Measurements from ENCODE around the gene CCR7.

DNA sequence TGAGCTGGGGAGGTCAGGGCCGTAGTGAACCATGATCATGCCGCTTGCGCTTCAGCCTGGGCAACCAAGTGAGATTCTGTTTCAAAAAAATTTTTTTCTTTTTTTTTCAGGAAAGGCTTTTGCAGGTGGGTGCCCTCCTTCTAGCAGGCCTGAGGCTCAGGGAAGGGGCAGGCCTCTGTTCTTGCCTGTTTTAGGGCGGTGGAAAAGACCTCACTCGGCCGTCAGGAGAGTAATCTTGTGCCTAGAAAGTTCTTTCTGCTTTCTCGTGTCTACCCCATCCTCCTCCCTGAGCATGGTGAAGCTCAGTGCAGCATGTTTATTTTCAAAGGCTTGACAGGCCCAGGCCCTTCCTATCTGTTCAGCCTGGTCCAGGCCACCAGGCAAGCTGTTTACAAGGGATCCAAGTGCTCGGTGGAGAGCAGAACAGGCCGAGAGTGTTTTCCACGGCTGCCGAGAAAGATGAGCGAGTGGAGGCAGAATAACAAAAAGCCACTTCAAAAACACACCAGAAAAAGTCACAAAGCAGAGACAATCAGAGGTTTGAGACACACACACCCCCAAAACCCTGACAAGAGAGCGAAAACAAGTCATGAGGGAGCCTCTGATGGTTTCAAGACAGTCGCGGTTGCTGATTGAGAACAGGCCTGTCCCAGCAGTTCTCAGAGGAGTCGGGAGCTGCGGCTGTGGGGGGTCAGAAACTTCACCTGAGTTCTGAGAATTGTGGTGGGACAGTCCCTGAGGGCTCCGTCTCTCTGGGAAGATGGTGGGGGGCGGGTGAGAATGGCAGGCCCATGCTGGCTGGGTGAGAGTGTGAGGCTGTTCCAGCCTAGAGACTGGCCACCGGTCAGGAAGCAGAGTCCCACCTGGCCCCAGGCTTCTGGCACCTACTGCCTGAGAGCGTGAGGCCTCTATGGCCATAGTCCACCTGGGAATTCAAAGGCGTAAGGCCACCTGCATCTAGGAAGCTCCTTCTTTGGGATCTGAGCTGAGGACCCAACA, 37.5 kb upstream of the CCR7 start:
- TF ChIP-seq, protein P1, sequence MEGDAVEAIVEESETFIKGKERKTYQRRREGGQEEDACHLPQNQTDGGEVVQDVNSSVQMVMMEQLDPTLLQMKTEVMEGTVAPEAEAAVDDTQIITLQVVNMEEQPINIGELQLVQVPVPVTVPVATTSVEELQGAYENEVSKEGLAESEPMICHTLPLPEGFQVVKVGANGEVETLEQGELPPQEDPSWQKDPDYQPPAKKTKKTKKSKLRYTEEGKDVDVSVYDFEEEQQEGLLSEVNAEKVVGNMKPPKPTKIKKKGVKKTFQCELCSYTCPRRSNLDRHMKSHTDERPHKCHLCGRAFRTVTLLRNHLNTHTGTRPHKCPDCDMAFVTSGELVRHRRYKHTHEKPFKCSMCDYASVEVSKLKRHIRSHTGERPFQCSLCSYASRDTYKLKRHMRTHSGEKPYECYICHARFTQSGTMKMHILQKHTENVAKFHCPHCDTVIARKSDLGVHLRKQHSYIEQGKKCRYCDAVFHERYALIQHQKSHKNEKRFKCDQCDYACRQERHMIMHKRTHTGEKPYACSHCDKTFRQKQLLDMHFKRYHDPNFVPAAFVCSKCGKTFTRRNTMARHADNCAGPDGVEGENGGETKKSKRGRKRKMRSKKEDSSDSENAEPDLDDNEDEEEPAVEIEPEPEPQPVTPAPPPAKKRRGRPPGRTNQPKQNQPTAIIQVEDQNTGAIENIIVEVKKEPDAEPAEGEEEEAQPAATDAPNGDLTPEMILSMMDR (IDR thresholded peaks at IDR 0.05) = no peak
- no peak for TF ChIP-seq KDM5A (IDR thresholded peaks at IDR 0.05)
- TF ChIP-seq CHD2 (IDR thresholded peaks at IDR 0.05; ENCODE audit: low read length, partially characterized antibody) = no peak
- TF ChIP-seq POLR2AphosphoS2 (conservative IDR thresholded peaks at IDR 0.05; ENCODE audit: low read length) = no peak
- TF ChIP-seq ESRRA (IDR thresholded peaks at IDR 0.05; ENCODE audit: borderline replicate concordance, low read length) = no peak
- TF ChIP-seq, protein P2, sequence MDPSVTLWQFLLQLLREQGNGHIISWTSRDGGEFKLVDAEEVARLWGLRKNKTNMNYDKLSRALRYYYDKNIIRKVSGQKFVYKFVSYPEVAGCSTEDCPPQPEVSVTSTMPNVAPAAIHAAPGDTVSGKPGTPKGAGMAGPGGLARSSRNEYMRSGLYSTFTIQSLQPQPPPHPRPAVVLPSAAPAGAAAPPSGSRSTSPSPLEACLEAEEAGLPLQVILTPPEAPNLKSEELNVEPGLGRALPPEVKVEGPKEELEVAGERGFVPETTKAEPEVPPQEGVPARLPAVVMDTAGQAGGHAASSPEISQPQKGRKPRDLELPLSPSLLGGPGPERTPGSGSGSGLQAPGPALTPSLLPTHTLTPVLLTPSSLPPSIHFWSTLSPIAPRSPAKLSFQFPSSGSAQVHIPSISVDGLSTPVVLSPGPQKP (IDR thresholded peaks at IDR 0.05; ENCODE audit: low read depth, low read length) = no peak
- TF ChIP-seq HOXB5 (CRISPR knock-in tag; IDR thresholded peaks at IDR 0.05) = no peak
